SH-SY5Y (cell line): Measurements from ENCODE around the gene SCN1B.

Source experiments
- GATA2 ChIP-seq: IDR thresholded peaks from 2 replicates; pipeline ENCODE4 v1.6.1; 2011; ENCODE audit warnings: mild to moderate bottlenecking, low read depth, low read length
- GATA3 ChIP-seq: IDR thresholded peaks from 2 replicates; pipeline ENCODE4 v1.6.1; 2011; ENCODE audit warnings: low read depth, mild to moderate bottlenecking, low read length, moderate library complexity

- TF ChIP-seq GATA2 (no peak), GATA3 (no peak)
Observed at GRCh38 chr19:35060160-35060855, 30.0 kb downstream of the SCN1B start.
